Right lobe of liver (tissue), 4 donors: ENCODE results near the gene CCDC136.

Experiments
- CTCF ChIP-seq, 4 donors: fragments of 200-600 bp in 3 of 4; fragments of 450-650 bp in 1 of 4; IDR thresholded peaks; one replicate each; pipeline versions ENCODE4 v1.5.1 to v1.8.0; 2016 to 2022; ENCODE audit warnings: antibody characterized with exemption in 4 of 4, mild to moderate bottlenecking in 2 of 4
- POLR2A ChIP-seq: fragments of 450-650 bp; IDR thresholded peaks from one replicate; pipeline ENCODE4 v1.6.1; 2017; ENCODE audit warnings: antibody characterized with exemption, mild to moderate bottlenecking
- donor health status: DM: no; HTN: no; CAD: no.
- donor health status: DM: no; HTN: no; CAD: no.
- donor health status: DM: no; HTN: yes; CAD: no.

DNA sequence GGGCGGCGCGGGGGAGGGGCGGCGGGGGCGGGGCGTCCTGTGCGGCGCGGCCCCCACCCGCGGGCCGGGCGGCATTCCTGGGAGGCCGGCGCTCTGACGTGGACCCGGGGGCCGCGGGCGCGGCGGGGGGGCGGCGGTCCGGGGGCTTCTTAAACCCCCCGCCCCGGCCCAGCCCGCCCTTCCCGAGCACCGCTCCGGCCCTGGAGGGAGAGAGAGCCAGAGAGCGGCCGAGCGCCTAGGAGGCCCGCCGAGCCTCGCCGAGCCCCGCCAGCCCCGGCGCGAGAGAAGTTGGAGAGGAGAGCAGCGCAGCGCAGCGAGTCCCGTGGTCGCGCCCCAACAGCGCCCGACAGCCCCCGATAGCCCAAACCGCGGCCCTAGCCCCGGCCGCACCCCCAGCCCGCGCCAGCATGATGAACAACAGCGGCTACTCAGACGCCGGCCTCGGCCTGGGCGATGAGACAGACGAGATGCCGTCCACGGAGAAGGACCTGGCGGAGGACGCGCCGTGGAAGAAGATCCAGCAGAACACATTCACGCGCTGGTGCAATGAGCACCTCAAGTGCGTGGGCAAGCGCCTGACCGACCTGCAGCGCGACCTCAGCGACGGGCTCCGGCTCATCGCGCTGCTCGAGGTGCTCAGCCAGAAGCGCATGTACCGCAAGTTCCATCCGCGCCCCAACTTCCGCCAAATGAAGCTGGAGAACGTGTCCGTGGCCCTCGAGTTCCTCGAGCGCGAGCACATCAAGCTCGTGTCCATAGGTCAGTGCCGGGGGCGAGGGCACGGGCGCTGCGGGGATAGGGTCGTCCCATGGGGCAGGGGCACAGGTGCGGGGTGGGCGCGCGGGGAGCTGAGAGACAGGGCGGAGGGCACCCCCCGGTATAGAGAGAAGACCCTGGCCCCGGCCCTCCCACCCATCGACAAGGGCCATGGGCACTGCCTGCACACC is 38.7 kb downstream of the CCDC136 start, which contains the start of gene FLNC:
- TF ChIP-seq CTCF (IDR thresholded peaks at IDR 0.05) (no peak), POLR2A (no peak)
